AG08396 (cell line): ENCODE data around the gene CUZD1.
A peak's percentile ranks its signal among the peaks of the same experiment; 100 is the strongest.

ENCODE experiments used
- DNase-seq: peaks from one replicate; pipeline ENCODE4 v3.0.0; 2012; ENCODE audit warnings: low spot score, mixed read lengths

Gene CUZD1

GRCh38 chr10:122812751-122813150 lies 32.9 kb downstream of the CUZD1 start:
- no peak for DNase-seq

DNA sequence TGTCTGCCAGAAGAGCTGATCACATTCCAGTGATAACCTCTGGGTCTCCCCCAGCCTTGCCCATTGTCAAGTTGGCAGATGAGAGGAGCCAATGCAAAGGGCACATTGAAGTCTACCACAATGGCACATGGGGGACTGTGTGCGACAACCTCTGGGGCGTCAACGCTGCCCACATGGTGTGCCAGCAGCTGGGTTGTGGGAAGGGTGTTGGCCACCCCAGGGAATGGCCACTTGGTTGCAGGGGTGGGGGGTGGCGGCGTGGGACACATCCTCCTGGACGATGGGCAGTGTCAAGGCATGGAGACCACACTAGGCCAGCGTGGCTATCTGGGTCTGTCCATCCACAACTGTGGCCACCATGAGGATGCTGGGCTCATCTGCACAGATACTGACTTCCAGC lies 43.4 kb downstream of the CUZD1 start:
- DNase-seq = no peak

DNA sequence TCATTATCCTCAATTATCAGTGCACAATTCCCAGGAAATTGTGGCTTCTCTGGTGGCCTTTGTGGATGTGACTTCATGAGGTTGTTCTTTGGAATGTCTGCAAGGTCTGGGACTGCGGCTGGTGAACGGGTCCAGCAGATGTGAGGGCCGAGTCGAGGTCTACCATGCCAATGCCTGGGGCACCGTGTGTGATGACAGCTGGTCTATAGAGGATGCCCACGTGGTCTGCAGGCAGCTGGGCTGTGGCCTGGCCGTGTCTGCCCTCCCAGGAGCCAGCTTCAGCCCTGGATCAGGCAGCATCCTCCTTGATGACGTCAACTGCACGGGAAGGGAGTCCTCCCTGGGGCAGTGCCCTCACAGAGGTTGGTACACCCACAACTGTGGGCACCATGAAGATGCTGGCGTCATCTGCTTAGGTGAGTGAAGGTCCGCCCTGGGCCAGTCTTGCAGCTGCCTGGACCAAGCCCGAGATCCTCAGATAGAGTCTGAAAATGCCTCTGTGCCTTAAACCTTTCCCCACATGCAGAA lies 46.9 kb downstream of the CUZD1 start:
- DNase-seq = no peak

DNA sequence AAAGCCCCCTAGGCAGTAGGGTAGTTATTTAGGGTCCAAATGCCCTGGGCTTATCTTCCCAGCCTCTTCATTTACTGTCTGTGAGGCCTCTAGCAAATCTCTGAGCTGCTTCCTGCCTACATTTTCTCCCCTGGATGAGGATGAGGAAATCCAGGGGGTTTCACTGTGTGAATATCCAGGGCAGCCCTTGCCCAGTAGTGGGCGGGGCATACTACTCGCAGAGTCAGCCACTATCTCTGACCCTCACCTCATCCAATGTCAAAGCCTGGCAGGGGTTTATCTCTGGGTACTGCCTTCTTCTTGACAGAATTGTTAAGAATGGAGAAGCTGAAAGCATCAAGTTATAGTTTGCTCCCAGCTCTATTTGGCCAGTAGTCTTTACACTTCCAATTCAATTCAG lies 48.9 kb downstream of the CUZD1 start:
- no peak for DNase-seq

GRCh38 chr10:122795924-122796323 lies 49.7 kb downstream of the CUZD1 start:
- no peak for DNase-seq

DNA sequence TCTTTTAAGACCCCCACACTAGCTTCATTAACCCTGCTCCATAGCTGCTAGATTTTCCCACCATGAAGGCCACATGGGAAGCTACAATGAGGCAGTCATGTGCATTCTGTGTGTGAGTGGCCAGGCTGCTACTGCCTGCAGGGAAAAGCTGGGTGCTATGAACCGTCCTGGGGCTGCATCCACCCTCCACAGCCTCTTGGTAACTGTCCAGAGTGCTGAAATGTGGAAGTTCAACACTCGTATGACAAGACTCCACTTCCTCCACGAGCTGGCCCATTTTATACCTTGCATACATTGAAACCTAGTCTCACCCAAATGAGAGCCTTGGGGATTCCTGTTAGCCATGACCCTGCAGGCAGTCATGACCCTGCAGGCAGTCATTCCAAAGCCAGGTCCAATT lies 59.4 kb downstream of the CUZD1 start:
- DNase-seq = peak; percentile 62

DNA sequence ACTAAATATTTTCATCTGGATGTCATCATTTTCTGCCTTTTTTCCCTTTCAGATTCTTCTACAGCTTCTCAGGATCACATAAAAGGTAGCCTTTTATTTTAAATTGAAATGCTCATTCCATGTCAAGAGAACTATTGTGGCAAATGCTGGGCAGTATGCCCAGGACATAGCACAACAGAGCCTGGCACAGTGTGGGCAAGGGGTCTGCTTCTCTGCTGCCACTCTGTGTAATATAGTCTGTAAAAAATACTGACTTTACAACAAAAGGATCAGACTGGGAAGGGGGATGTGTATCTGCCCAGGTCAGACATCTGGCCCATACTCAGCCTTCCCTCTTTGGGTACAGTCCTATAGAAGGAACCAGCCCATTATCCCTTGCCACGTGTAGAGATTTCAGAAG lies 62.7 kb downstream of the CUZD1 start:
- DNase-seq = no peak
